Fibroblast of lung (primary cell): ENCODE data around the gene IL17C. TPM values are rescaled to one million over a fixed set of nuclear protein-coding genes. Genes with fewer than 3 reads are reported as not detected.

ENCODE experiments used
- DNase-seq, 2 donors: peaks; one replicate each; pipeline versions ENCODE4 v3.0.0 to v3.0.0-alpha.2; 2010; ENCODE audit warnings: low read depth in 2 of 2
- H2AFZ ChIP-seq: 2 replicates; pipeline ENCODE4 v1.5.1; 2012; ENCODE audit warnings: low read length, control low read depth, inconsistent platforms
- H3K27ac ChIP-seq: 2 replicates; pipeline ENCODE4 v1.5.1; 2011; ENCODE audit warnings: low read length, control low read depth; ENCODE audit not compliant: insufficient read depth
- H3K27me3 ChIP-seq: 2 replicates; pipeline ENCODE4 v1.5.1; 2011; ENCODE audit warnings: mild to moderate bottlenecking, low read length; ENCODE audit not compliant: control insufficient read depth, insufficient read depth
- H3K36me3 ChIP-seq: 2 replicates; pipeline ENCODE4 v1.5.1; 2011; ENCODE audit warnings: low read length; ENCODE audit not compliant: control insufficient read depth, insufficient read depth
- H3K4me1 ChIP-seq: 2 replicates; pipeline ENCODE4 v1.5.1; 2011; ENCODE audit warnings: low read length; ENCODE audit not compliant: control insufficient read depth, insufficient read depth; ENCODE audit errors: extremely low read depth
- H3K4me2 ChIP-seq: 2 replicates; pipeline ENCODE4 v1.5.1; 2011; ENCODE audit warnings: low read length, control low read depth; ENCODE audit not compliant: insufficient read depth; ENCODE audit errors: extremely low read depth
- H3K4me3 ChIP-seq, 4 experiments: fragments of 200-600 bp in 1 of 4; sonication (generic) in 1 of 4; replicated peaks in 1 of 4; 2 replicates each; pipeline ENCODE4 v1.5.1; 2011 to 2016; ENCODE audit warnings: low read length in 4 of 4, low read depth in 3 of 4, mild to moderate bottlenecking in 3 of 4, control low read depth in 2 of 4, inconsistent platforms in 1 of 4, mixed read lengths in 1 of 4; ENCODE audit not compliant: insufficient read depth in 1 of 4; ENCODE audit errors: control extremely low read depth in 1 of 4
- H3K79me2 ChIP-seq: 2 replicates; pipeline ENCODE4 v1.5.1; 2012; ENCODE audit warnings: mild to moderate bottlenecking, low read length, inconsistent platforms; ENCODE audit not compliant: control insufficient read depth, insufficient read depth
- H3K9ac ChIP-seq: 2 replicates; pipeline ENCODE4 v1.5.1; 2011; ENCODE audit warnings: mild to moderate bottlenecking, low read length, control low read depth; ENCODE audit not compliant: insufficient read depth
- H3K9me3 ChIP-seq: 2 replicates; pipeline ENCODE4 v1.5.1; 2012; ENCODE audit warnings: low read depth, low read length; ENCODE audit not compliant: control insufficient read depth, insufficient read depth
- H4K20me1 ChIP-seq: 2 replicates; pipeline ENCODE4 v1.5.1; 2011; ENCODE audit warnings: low read length; ENCODE audit not compliant: control insufficient read depth, insufficient read depth; ENCODE audit errors: extremely low read depth
- EZH2 ChIP-seq: IDR thresholded peaks from 2 replicates; pipeline ENCODE4 v1.5.1; 2012; ENCODE audit warnings: low read length, control low read depth, mild to moderate bottlenecking; ENCODE audit errors: missing control alignments
- polyA plus RNA-seq, 2 donors: library from polyadenylated mRNA; depleted of rRNA in 1 of 2; stranded (reverse) in 1 of 2; unstranded in 1 of 2; fragments of >200 nt; gene quantifications; 2 replicates each; pipeline ENCODE4 v1.2.1, GENCODE V29; 2011 to 2012; ENCODE audit warnings: missing spikeins in 1 of 2
- total RNA-seq: library from RNA; depleted of rRNA; stranded (reverse); fragments of >200 nt; gene quantifications from 2 replicates; pipeline ENCODE4 v1.2.1, GENCODE V29; 2014
- TF ChIP-seq, protein P1 (sequence below), 2 donors: IDR thresholded peaks in 1 of 2; conservative IDR thresholded peaks in 1 of 2; 1 replicate in 1 of 2; 2 replicates in 1 of 2; pipeline ENCODE4 v1.5.1; 2011 to 2012; ENCODE audit warnings: low read length in 2 of 2, control low read depth in 1 of 2, inconsistent platforms in 1 of 2, low read depth in 1 of 2, mild to moderate bottlenecking in 1 of 2

Gene IL17C
- total and polyA plus RNA-seq, 2 donors (not counting 1 experiment from before 2014, with no cell fraction given), result not detected

- H3K4me2 ChIP-seq, result no peak overlapping the region
- no peak for TF ChIP-seq EZH2
- TF ChIP-seq, protein P1, sequence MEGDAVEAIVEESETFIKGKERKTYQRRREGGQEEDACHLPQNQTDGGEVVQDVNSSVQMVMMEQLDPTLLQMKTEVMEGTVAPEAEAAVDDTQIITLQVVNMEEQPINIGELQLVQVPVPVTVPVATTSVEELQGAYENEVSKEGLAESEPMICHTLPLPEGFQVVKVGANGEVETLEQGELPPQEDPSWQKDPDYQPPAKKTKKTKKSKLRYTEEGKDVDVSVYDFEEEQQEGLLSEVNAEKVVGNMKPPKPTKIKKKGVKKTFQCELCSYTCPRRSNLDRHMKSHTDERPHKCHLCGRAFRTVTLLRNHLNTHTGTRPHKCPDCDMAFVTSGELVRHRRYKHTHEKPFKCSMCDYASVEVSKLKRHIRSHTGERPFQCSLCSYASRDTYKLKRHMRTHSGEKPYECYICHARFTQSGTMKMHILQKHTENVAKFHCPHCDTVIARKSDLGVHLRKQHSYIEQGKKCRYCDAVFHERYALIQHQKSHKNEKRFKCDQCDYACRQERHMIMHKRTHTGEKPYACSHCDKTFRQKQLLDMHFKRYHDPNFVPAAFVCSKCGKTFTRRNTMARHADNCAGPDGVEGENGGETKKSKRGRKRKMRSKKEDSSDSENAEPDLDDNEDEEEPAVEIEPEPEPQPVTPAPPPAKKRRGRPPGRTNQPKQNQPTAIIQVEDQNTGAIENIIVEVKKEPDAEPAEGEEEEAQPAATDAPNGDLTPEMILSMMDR (conservative IDR thresholded peaks at IDR 0.05 in 1 of 2, IDR thresholded peaks at IDR 0.05 in 1 of 2; ENCODE audit: low read depth in 1 of 2, low read length in 2 of 2), result no peak
- H2AFZ ChIP-seq, result no peak overlapping the region
- no peaks in the 10 kb centered on the region for H3K9me3 ChIP-seq
- no peak overlapping the region for H3K4me3 ChIP-seq
- H3K36me3 ChIP-seq, result peaks cover 14% of the 10 kb centered on the region
- H3K9ac ChIP-seq, result no peak overlapping the region
- peaks cover 4% of the 10 kb centered on the region for H3K79me2 ChIP-seq
- DNase-seq, result no peak
- no peaks in the 10 kb centered on the region for H3K27me3 ChIP-seq
- H3K27ac ChIP-seq, result no peak overlapping the region
- no peaks in the 10 kb centered on the region for H3K4me1 ChIP-seq
- no peaks in the 10 kb centered on the region for H4K20me1 ChIP-seq
Measured at GRCh38 chr16:88593910-88594309, 44.5 kb upstream of the IL17C start.

- no peaks in the 10 kb centered on the region for H4K20me1 ChIP-seq
Measured at GRCh38 chr16:88595101-88595500, 43.3 kb upstream of the IL17C start.

DNA sequence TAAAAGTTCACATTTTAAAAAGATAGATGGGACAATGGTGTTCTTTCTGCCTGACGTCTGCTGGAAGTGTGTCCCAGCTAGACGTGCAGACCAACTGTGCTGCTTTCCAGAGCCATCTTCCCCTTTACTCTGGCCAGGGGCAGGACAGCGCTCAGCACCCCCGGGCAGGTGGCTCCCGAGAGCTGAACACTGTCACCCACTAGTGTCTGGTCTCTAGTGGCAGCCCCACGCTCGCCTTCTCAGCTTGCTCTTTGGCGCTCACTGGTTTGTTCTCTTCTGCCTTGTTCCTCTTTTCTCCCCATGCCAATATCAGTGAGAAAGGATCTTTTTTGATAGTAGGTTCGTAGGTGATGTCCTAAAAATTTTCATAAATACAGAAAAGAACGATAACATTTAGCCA lies 42.5 kb upstream of the IL17C start:
- H4K20me1 ChIP-seq, result no peaks in the 10 kb centered on the region
- peaks cover 19% of the 10 kb centered on the region for H3K36me3 ChIP-seq
- H3K4me2 ChIP-seq, result no peak overlapping the region
- H3K4me3 ChIP-seq, result no peak overlapping the region
- no peaks in the 10 kb centered on the region for H3K4me1 ChIP-seq
- DNase-seq, result no peak
- H3K27ac ChIP-seq, result no peak overlapping the region
- no peaks in the 10 kb centered on the region for H3K27me3 ChIP-seq
- no peaks in the 10 kb centered on the region for H3K9me3 ChIP-seq
- no peak overlapping the region for H2AFZ ChIP-seq
- no peak overlapping the region for H3K9ac ChIP-seq
- no peak for TF ChIP-seq EZH2
- TF ChIP-seq, protein P1 (conservative IDR thresholded peaks at IDR 0.05 in 1 of 2, IDR thresholded peaks at IDR 0.05 in 1 of 2; ENCODE audit: low read depth in 1 of 2, low read length in 2 of 2), result no peak
- peaks cover 4% of the 10 kb centered on the region for H3K79me2 ChIP-seq

More at GRCh38 chr16:88595101-88595500, 43.3 kb upstream of the IL17C start:
- TF ChIP-seq, protein P1 (conservative IDR thresholded peaks at IDR 0.05 in 1 of 2, IDR thresholded peaks at IDR 0.05 in 1 of 2; ENCODE audit: low read depth in 1 of 2, low read length in 2 of 2), result no peak
- TF ChIP-seq EZH2, result no peak
- DNase-seq, result no peak
- peaks cover 16% of the 10 kb centered on the region for H3K36me3 ChIP-seq
- H3K27ac ChIP-seq, result no peak overlapping the region
- H3K79me2 ChIP-seq, result peaks cover 4% of the 10 kb centered on the region
- H2AFZ ChIP-seq, result no peak overlapping the region
- no peaks in the 10 kb centered on the region for H3K9me3 ChIP-seq
- H3K27me3 ChIP-seq, result no peaks in the 10 kb centered on the region
- H3K4me1 ChIP-seq, result no peaks in the 10 kb centered on the region
- H3K4me2 ChIP-seq, result no peak overlapping the region
- no peak overlapping the region for H3K9ac ChIP-seq
- no peak overlapping the region for H3K4me3 ChIP-seq
